D341Med (cell line): ENCODE results near the gene SRP68.
A peak's percentile ranks its signal among the peaks of the same experiment; 100 is the strongest.
"Not testable (repeated sequence)": the region's sequence is repeated elsewhere in the genome, so short reads cannot be mapped to it uniquely, and the experiment has no call there.

Experiments used
- DNase-seq: peaks from one replicate; pipeline ENCODE4 v3.0.0; 2012; ENCODE audit warnings: low spot score

Gene SRP68

GRCh38 chr17:76076765-76077583 lies 4.7 kb upstream of the SRP68 start:
- DNase-seq, result peak; percentile 62

- no peak for DNase-seq
Observed at GRCh38 chr17:76076146-76076764, 3.9 kb upstream of the SRP68 start.

- DNase-seq, result peak; percentile 82
Observed at GRCh38 chr17:76075364-76076145, 3.2 kb upstream of the SRP68 start.

GRCh38 chr17:76074390-76075363 lies 2.4 kb upstream of the SRP68 start, which contains the start of gene GALR2:
Gene GALR2 (plus strand): TSS chr17:76074781. CDS start chr17:76074884, 103 bp downstream.
- DNase-seq, result peak; percentile 65

- peak; percentile 69 for DNase-seq
Observed at GRCh38 chr17:76071531-76072147, 678 bp downstream of the SRP68 start.

GRCh38 chr17:76065775-76066174 lies 6.5 kb downstream of the SRP68 start:
- no peak for DNase-seq

GRCh38 chr17:76063875-76064546 lies 8.3 kb downstream of the SRP68 start:
- no peak for DNase-seq

- not testable (repeated sequence) for DNase-seq
Observed at GRCh38 chr17:76058264-76058663, 14.1 kb downstream of the SRP68 start.

- no peak for DNase-seq
Observed at GRCh38 chr17:76056882-76057281, 15.4 kb downstream of the SRP68 start.

- no peak for DNase-seq
Observed at GRCh38 chr17:76054112-76054476, 18.2 kb downstream of the SRP68 start.

- DNase-seq, result no peak
Observed at GRCh38 chr17:76053246-76054111, 18.8 kb downstream of the SRP68 start.

- DNase-seq, result no peak
Observed at GRCh38 chr17:76051561-76051960, 20.8 kb downstream of the SRP68 start.

GRCh38 chr17:76050538-76051467 lies 21.5 kb downstream of the SRP68 start:
- DNase-seq, result no peak

GRCh38 chr17:76049836-76050537 lies 22.3 kb downstream of the SRP68 start:
- DNase-seq, result no peak

- DNase-seq, result no peak
Observed at GRCh38 chr17:76049239-76049638, 23.1 kb downstream of the SRP68 start.

- no peak for DNase-seq
Observed at GRCh38 chr17:76048711-76049110, 23.6 kb downstream of the SRP68 start.

GRCh38 chr17:76048025-76048605 lies 24.2 kb downstream of the SRP68 start:
- DNase-seq, result no peak
